GM19238 (cell line): ENCODE measurements around the gene PPP1R12B.
"Not testable (repeated sequence)": the region's sequence is repeated elsewhere in the genome, so short reads cannot be mapped to it uniquely, and the experiment has no call there.

Experiments
- DNase-seq: peaks from one replicate; pipeline ENCODE4 v3.0.0; 2011; ENCODE audit warnings: low spot score; ENCODE audit not compliant: insufficient read length

PPP1R12B gene

GRCh38 chr1:202448140-202448539, 99.6 kb downstream of the PPP1R12B start:
- peak; percentile 4 for DNase-seq

- not testable (repeated sequence) for DNase-seq
Measured at GRCh38 chr1:202451641-202452040, 103.1 kb downstream of the PPP1R12B start.

- DNase-seq, result no peak
Measured at GRCh38 chr1:202452508-202452907, 104.0 kb downstream of the PPP1R12B start.

DNA sequence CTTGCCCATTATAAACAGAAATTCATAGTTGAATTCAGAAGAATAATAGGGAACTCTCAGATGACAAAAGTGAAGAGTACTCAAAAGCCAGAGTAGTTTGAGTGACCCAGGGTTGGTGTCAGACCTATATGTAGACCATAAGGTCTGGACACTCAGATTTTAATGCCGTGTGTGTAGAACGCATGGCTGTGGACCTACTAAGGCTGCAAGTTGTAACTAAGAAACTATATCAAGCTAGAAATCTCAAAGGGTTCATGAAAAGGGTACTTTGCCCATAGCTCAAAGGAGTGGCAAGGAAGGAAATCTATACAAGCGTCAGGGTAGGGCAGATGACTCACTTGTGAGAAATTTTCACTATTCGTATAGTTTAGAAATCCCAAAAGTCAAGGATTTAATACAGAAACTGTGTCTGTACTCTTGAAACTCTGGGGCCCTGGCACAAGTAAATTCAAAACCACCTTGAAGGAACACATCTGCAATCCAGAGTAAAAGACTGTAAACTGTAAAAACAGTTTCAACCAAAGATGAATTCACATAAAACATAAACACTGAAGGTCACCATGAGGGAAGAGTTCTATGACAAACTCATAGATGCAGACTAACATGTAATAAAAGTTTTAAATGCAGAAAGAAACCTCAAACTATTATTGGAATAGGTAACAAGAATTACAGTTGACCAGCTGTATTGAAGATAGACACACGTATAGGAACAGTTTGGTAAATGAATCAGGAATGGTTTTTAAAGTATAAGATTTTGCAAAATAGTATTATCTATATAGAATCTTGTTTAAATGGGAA, 108.1 kb downstream of the PPP1R12B start:
- DNase-seq, result not testable (repeated sequence)

- not testable (repeated sequence) for DNase-seq
Measured at GRCh38 chr1:202458651-202459050, 110.2 kb downstream of the PPP1R12B start.

GRCh38 chr1:202459470-202460142, 111.1 kb downstream of the PPP1R12B start:
- not testable (repeated sequence) for DNase-seq

GRCh38 chr1:202460143-202460495, 111.6 kb downstream of the PPP1R12B start:
- not testable (repeated sequence) for DNase-seq

DNA sequence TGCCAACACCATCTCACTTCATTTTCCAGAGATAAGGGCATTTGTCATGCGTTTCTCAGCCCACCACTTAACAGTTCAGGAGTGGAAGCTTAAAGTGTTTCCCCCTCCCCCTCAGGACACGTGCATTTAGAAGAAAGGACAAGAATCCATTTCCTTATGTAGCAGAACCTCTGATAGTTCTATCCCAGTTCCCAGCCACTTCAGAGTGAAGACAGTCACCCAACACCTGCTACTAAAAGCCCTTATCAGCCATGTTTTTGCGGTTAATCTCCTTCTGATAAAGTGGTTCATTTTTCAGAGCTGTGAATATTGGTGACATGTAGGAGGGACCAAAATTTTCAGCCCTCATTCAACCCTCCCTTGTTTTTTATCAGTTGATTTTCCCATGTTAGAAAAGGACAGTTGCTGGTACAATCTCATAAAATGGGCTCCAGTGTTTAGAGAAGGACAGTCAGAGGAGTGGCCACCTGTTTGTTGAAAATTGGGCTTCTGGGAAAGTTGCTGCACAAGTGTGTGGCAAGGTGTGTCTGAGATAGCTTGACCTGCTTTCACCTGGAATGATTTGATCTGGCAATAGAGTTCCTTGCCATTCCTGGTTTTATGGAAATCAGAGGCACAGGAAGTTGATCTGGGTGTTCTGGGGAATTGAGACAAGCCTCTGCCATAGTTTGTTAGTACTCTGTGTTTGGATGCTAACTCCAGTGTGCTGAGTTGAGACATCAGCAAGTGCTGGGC, 114.0 kb downstream of the PPP1R12B start:
- no peak for DNase-seq

DNA sequence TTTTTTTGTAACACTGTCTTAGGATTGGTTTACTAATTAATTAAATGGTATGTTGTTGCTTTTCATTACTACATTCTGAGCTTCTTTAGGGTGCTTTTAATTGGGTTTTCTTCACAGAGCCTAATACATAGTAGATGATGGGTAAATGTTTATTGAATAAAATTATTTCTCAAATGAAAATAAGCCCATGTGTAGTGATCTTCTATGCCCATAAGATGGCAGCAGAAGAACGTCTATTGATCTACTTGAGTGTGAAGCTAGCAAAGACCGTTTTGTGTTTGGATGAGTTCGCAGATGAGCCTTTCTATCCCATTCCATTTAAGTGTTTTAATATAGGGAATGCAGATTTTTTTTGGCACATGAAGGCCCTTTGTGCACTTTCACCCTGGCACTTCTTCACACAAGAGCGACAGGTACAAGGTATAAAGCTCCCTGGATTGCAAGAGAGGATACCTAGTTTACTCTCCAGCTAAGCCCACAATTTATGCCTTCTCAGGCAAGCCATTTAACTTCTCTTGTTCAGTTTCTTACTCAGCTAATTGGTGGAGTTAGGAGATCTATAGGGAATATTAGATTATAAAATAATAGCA, 115.7 kb downstream of the PPP1R12B start:
- DNase-seq, result not testable (repeated sequence)

- not testable (repeated sequence) for DNase-seq
Measured at GRCh38 chr1:202465644-202466270, 117.3 kb downstream of the PPP1R12B start.

GRCh38 chr1:202466339-202466738, 117.8 kb downstream of the PPP1R12B start:
- DNase-seq, result not testable (repeated sequence)

DNA sequence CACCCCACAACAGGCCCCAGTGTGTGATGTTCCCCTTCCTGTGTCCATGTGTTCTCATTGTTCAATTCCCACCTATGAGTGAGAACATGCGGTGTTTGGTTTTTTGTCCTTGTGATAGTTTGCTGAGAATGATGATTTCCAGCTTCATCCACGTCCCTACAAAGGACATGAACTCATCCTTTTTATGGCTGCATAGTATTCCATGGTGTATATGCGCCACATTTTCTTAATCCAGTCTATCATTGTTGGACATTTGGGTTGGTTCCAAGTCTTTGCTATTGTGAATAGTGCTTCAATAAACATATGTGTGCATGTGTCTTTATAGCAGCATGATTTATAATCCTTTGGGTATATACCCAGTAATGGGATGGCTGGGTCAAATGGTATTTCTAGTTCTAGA, 118.9 kb downstream of the PPP1R12B start:
- not testable (repeated sequence) for DNase-seq

GRCh38 chr1:202468695-202469094, 120.2 kb downstream of the PPP1R12B start:
- DNase-seq, result not testable (repeated sequence)

- DNase-seq, result not testable (repeated sequence)
Measured at GRCh38 chr1:202469123-202469522, 120.6 kb downstream of the PPP1R12B start.

DNA sequence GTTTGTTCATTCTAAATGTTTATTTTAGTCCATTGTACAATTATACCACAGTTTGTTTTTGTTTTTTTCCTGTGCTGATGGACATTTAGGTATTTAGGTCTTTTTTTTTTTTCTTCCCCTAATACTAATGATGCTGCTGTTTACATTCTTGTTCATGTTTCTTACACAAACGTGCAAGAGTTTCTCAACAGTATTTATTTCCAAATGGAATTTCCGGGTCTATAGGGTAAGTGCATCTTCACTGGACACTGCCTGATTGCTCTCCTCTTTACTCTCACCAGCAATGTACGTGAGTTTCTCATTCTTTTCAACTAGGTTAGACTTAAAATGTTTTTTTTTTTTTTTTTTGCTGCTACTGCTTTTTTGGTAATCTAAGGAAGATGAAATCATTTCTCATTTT, 122.7 kb downstream of the PPP1R12B start:
- no peak for DNase-seq

DNA sequence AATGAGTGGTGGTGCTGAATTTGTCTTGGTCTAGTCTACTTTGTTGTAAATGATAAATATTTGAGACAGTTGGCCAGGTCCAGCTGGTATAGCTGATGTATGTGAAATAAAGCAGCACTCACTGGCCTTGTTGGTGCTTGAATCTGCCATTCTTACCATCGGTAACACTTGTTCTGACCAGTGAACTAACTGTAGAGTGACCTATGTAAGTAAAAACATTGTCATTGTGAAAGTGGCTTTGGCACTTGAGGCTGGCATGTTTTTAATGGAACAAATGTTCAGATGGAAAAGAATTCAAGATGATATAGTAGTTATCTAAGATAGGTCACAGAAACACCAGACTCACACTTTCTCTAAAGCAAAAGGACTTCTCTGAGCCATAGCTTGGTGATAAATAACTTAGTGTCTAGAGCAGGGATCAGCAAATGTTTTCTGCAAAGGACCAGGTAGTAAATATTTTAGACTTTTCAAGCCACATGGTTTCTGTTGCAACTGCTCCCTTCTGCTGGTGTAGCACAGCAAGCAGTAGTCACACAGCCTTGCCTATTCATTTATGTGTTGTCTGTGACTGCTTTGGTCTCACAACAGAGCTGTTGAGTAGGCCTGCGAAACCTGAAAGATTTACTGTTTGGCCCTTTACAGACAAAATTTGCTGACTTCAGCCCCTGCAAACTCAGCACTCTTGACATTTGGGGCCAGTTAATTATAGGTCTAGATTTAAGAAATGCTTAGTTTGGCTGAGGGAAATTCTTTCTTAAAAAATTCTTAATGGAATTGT, 124.0 kb downstream of the PPP1R12B start:
- not testable (repeated sequence) for DNase-seq

DNA sequence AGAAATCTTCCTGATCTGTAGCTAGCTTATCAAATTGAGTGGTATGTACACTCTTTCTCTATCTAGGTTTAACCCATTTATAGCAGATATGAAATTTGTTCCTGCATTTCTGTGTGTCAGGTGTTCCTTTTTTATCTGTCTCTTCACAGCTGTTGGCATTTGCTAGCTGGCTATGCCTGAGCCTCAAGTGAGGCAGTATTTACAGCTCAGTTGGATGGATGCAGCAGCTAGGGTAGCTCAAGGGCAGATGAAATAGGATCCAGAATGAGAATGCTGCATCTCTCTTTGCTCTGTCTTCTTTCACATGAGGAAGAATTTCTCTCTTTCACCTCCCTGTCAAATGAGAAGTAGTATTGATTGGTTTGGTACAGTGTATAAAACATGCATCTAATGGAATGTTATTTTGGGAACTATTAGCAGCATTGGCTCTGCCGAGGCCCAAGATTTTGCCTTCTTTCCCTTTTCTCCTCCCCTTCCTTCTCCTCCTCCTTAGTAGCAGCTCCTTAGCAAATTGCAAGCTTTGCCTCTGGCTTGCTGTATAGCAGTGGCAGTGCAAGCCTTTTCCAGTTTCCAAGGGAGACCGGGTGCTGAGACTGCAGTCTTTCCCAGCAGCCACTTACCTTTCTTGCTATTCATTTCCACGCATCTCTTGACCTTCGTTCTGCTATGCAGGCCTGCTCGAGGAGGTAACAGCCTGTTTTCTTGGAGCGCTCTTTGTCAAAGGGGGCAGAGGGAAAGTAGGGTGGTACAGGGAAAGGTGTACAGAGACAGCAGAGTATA, 125.0 kb downstream of the PPP1R12B start:
- not testable (repeated sequence) for DNase-seq

- not testable (repeated sequence) for DNase-seq
Measured at GRCh38 chr1:202479661-202480060, 131.2 kb downstream of the PPP1R12B start.

DNA sequence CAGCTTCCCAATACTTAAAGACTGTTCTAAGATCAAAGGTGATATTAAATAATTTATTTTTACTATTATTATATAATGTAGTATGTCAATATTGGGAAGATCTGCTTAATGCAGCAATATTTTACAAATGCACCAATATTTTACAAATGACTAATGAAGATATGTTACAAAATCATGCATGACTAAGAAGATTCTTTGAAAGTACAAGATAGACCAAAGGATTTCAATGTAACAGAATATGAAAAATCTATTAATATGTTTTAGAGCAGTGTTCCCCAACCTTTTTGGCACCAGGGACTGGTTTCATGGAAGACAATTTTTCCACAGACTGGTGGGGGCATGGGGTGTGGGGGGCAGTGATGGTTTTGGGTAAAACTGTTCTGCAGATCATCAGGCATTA, 132.1 kb downstream of the PPP1R12B start:
- DNase-seq, result not testable (repeated sequence)
